Stimulated activated CD4-positive, alpha-beta T cell treated with anti-CD3 and anti-CD28 coated beads, TNF-alpha, amount 100 ng/mL, for 1 hour (primary cell): Measurements from ENCODE around the gene ASPDH.

Experiments used
- DNase-seq, 3 donors: peaks; one replicate each; pipeline ENCODE4 v3.0.0-alpha.2; 2020; ENCODE audit warnings: low read depth in 3 of 3, low spot score in 1 of 3

ASPDH gene

GRCh38 chr19:50498219-50499056, 15.3 kb downstream of the ASPDH start:
- DNase-seq: no peak

- DNase-seq: no peak
Observed at GRCh38 chr19:50497022-50497405, 16.7 kb downstream of the ASPDH start.

DNA sequence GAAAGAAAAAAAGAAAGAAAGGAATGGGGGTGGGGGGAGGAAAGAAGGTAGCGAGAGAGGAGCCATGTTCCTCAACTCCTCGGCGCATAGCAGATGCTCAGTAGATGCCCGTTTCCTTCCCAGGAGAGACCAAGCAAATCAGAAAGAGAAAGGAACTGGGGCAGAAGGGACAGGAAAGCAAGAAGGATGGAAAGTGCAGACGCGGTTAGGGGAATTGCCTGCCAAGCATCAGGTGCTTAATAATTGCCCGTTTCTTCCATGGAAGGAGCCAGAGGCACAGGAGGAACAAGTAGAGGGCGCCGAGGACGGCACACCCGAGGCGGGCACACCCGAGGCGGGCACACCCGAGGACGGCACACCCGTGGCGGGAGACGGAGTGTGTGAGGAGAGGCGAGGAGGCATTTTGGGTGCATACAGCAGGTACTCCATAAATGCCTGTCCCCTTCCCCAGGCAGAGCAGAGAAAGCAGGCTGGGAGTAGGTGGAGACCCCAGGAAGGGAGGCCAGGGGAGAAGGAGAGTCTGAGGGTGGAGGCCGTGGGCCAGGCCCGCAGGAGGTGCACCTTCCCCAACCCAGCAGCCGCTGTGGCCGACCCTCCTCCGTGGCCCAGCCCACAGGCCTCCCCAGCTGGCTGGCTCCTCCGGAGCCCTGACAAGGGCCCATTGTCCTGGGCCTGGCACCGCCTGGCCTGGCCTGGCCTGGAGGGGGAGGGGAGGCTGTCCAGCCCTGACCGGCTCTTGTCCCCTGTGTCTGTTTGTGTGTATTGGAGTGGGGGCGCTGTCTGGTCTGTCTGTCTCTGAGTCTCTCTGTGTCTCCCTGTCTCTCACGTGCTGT, 17.3 kb downstream of the ASPDH start:
- no peak for DNase-seq

DNA sequence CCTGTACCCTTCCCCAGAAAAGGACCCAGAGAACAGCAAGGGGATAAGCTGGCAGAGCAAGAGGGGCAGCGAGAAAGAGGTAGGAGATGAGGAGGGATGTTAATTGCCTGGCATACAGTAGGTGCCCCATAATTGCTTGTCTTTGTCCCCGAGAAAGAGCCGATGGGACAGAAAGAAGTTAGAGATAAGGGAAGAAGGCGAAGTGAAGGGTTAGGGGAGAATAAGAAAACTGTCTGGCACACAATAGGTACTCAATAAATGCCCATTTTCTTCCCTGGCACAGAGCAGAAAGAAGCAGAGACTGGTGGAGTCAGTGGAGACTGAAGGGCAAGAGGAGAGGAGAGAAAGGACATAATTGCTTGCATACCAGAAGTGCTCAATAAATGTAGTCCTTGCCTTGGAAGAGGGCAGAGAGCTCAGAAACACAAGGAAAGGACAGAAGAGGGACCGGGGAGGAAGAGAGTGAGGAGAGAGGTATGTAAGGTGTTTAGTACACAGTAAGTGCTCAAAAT, 18.6 kb downstream of the ASPDH start:
- DNase-seq: no peak

GRCh38 chr19:50494186-50495019, 19.3 kb downstream of the ASPDH start:
- no peak for DNase-seq

- no peak for DNase-seq
Observed at GRCh38 chr19:50493171-50493570, 20.5 kb downstream of the ASPDH start.

GRCh38 chr19:50492303-50493052, 21.2 kb downstream of the ASPDH start:
- DNase-seq: no peak

GRCh38 chr19:50490991-50491472, 22.7 kb downstream of the ASPDH start:
- DNase-seq: no peak

GRCh38 chr19:50490411-50490811, 23.3 kb downstream of the ASPDH start:
- no peak for DNase-seq

- DNase-seq: no peak
Observed at GRCh38 chr19:50489461-50490011, 24.2 kb downstream of the ASPDH start.

- no peak for DNase-seq
Observed at GRCh38 chr19:50488389-50489194, 25.1 kb downstream of the ASPDH start.

DNA sequence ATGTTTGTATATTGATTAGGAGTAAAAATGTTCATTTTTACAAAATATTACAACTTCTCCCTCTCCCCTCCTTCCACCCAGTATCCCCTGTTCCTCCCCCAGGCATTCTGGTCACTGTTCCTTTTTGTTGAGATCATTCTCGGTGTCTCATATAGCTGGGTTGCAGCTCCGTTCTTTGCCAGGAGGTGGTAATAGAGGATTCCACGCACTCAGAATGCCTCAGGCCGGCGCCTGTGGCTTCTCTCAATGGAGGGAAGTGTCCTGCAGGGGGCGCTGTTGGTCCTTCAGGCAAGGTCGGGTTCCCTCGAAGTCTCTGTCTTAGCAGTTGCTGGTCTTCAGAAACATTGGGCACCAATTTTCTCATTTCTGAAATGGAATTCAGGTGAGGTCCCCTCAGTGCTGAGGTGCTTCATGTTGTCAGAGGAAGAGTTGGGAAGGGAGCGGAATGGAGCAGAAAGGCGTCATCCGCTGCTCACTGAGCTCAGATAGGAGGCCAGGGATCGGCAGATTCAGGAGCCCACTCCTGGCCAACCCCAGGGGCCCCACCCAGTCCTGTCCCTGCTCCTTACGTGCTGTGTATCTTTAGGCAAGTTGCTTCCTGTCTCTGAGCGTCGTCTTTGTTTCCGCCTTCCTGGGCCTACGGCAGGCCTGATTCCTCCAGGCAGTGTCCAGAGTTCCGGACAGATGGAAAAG, 26.7 kb downstream of the ASPDH start:
- peak in 1 of 3 donors; percentile 35 for DNase-seq

DNA sequence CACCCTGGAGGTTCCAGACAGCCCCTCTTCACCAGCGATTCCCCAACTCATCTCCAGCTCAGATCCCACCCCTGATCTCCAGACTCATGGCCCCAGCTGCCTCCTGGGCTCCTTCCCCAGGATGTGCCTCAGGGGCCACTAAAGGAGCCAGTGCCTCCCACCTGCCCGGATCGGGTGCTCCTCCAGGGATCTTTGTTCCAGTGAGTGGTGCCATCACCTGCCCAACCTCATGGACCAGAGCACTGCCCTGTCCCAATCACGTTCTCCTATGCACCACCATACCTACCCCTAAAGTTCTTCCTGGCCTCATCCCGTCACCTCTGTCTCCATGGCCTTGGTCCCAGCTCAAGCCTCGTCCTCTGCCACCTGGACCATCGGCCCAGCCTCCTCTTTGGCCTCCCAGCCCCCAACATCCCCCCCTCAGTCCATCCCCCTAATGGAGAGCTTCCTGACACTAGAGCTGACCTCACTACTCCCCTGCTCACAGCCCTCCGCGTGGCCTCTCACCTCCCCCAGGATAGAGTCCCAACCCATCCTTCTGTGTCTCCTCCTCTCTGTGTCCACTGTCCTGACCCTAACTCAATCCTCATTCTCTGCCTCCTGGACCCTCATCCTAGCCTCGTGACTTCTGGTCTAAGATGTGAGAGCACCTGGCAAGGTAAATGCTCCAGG, 28.3 kb downstream of the ASPDH start:
- no peak for DNase-seq

- DNase-seq: no peak
Observed at GRCh38 chr19:50482916-50483315, 30.8 kb downstream of the ASPDH start.

DNA sequence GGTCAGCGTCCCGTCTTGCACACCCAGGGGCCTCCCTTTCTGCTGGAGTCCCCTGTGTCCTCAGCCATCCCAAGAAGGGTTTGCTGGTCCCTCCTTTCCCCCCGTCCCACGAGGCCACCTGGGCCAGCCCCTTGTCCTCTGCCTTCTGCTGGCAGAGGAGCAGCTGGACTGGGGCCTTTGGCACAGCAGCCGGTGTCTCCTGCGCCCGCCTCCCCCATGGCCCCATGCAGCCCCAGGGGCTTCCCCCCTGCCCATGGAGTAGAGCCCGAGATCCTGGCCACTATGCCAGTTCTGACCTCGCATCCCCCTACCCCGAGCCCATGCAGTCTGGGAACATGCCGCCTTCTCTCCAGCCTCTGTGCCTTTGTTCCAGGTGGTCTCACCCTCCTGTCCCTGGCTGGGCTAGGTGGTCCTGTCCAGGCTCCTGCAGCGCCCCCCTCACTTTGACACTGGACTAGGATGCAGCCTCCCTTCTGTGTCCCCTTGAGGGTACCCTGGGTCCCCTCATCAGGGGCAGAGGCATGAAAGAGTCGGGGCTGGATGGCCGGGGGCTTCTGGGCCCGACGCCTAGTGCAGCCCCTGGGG, 31.4 kb downstream of the ASPDH start:
- no peak for DNase-seq

GRCh38 chr19:50481351-50482149, 32.2 kb downstream of the ASPDH start:
- no peak for DNase-seq
